HepG2 (cell line): ENCODE results near the gene IGFLR1. TPM values are rescaled to one million over a fixed set of nuclear protein-coding genes. Genes with fewer than 3 reads are reported as not detected.

ENCODE experiments used
- ATAC-seq: fragments of 200-7000 bp; cut with Tn5 transposase; 3 replicates; pipeline ENCODE4 v1.9.1; 2020; ENCODE audit warnings: mild to moderate bottlenecking, moderate library complexity
- BruUV-seq: library from RNA; stranded (reverse); fragments of 400-500 nt; replicated peaks from 2 replicates; lab custom pipeline; 2021; lab: Mats Ljungman, UMichigan
- CTCF ChIA-PET: fragments of 300-600 bp; formaldehyde crosslinking; extraction: SDS; loops from one replicate; lab custom pipeline; 2021; ENCODE audit warnings: low total read pairs, inconsistent platforms, low intra/inter-chr PET ratio; lab: Yijun Ruan, JAX
- POLR2A ChIA-PET: fragments of 350-600 bp; sonication (Branson Sonifier 250); formaldehyde crosslinking; loops from one replicate; lab custom pipeline; 2020; ENCODE audit warnings: antibody characterized with exemption, inconsistent platforms; lab: Yijun Ruan, JAX
- DNase-seq: peaks from one replicate; pipeline ENCODE4 v3.0.0-alpha.2; 2015; ENCODE audit warnings: low spot score
- FAIRE-seq: peaks from 3 replicates; lab custom pipeline; 2011; peaks lifted over from hg19 to GRCh38; lab: Jason Lieb, UNC
- H2AFZ ChIP-seq: one replicate; pipeline ENCODE4 v1.6.1; 2011; ENCODE audit warnings: low read length, inconsistent platforms
- H3K27ac ChIP-seq: fragments of 300-600 bp; 3 replicates; pipeline ENCODE4 v1.8.0; 2011; ENCODE audit warnings: mixed run types, mild to moderate bottlenecking, mixed read lengths, low read length, inconsistent platforms; ENCODE audit not compliant: insufficient read depth; ENCODE audit errors: extremely low read length
- H3K27me3 ChIP-seq, 2 experiments: fragments of 200-600 bp in 1 of 2; 2 replicates in 1 of 2; 3 replicates in 1 of 2; pipeline versions ENCODE4 v1.6.0 to v1.8.0; 2011; ENCODE audit warnings: low read length in 2 of 2, mild to moderate bottlenecking in 2 of 2, moderate library complexity in 2 of 2, inconsistent platforms in 1 of 2; ENCODE audit not compliant: insufficient read depth in 2 of 2, control insufficient read depth in 1 of 2
- H3K36me3 ChIP-seq, 2 experiments: fragments of 200-600 bp in 1 of 2; replicated peaks in 1 of 2; 2 replicates in 1 of 2; 3 replicates in 1 of 2; pipeline versions ENCODE4 v1.5.1 to v1.8.0; 2011; ENCODE audit warnings: low read length in 2 of 2, inconsistent platforms in 1 of 2; ENCODE audit not compliant: insufficient read depth in 2 of 2, control insufficient read depth in 1 of 2
- H3K4me1 ChIP-seq: 2 replicates; pipeline ENCODE4 v1.5.1; 2012; ENCODE audit warnings: low read length, inconsistent platforms; ENCODE audit not compliant: insufficient read depth
- H3K4me2 ChIP-seq: 2 replicates; pipeline ENCODE4 v1.6.0; 2011; ENCODE audit warnings: low read depth, low read length, inconsistent platforms
- H3K4me3 ChIP-seq, 3 experiments: fragments of 200-600 bp in 1 of 3; sonication (generic), shearing (Covaris generic) in 1 of 3; replicated peaks in 1 of 3; 2 replicates each; pipeline ENCODE4 v1.5.1; 2011 to 2016; ENCODE audit warnings: low read length in 3 of 3, inconsistent platforms in 2 of 3, low read depth in 2 of 3, mild to moderate bottlenecking in 2 of 3, control low read depth in 1 of 3, mixed read lengths in 1 of 3; ENCODE audit not compliant: insufficient read depth in 1 of 3
- H3K79me2 ChIP-seq: one replicate; pipeline ENCODE4 v1.6.1; 2011; ENCODE audit warnings: low read length, inconsistent platforms; ENCODE audit not compliant: insufficient read depth
- H3K9ac ChIP-seq: 2 replicates; pipeline ENCODE4 v1.6.0; 2011; ENCODE audit warnings: mild to moderate bottlenecking, low read depth, low read length, inconsistent platforms; ENCODE audit not compliant: insufficient read depth
- H3K9me3 ChIP-seq: 2 replicates; pipeline ENCODE4 v1.5.1; 2012; ENCODE audit warnings: mild to moderate bottlenecking, low read length
- H4K20me1 ChIP-seq: 2 replicates; pipeline ENCODE4 v1.6.0; 2011; ENCODE audit warnings: inconsistent platforms, mild to moderate bottlenecking, low read length, moderate library complexity; ENCODE audit not compliant: insufficient read depth
- ATF7 ChIP-seq, 2 experiments: fragments of 450-650 bp in 1 of 2; sonication (generic) in 1 of 2; formaldehyde crosslinking in 1 of 2; IDR thresholded peaks; 2 replicates each; pipeline versions ENCODE4 v1.4.0 to v1.6.1; 2016 to 2020; ENCODE audit warnings: antibody characterized with exemption in 1 of 2, mild to moderate bottlenecking in 1 of 2, missing genetic modification reagents in 1 of 2
- CEBPG ChIP-seq: IDR thresholded peaks from 2 replicates; pipeline ENCODE4 v1.6.1; 2016
- ESRRA ChIP-seq: sonication (generic); formaldehyde crosslinking; IDR thresholded peaks from 2 replicates; pipeline ENCODE4 v1.5.1; 2020; ENCODE audit warnings: mild to moderate bottlenecking, low read depth, missing genetic modification reagents
- FOXJ3 ChIP-seq: sonication (generic); formaldehyde crosslinking; IDR thresholded peaks from 2 replicates; pipeline ENCODE4 v1.4.0; 2020; ENCODE audit warnings: missing genetic modification reagents, mild to moderate bottlenecking, borderline replicate concordance
- GABPA ChIP-seq, 2 experiments: IDR thresholded peaks; 2 replicates each; pipeline ENCODE4 v1.6.1; 2011 to 2016; ENCODE audit warnings: low read depth in 2 of 2, low read length in 1 of 2, missing biosample characterization in 1 of 2, missing genetic modification characterization in 1 of 2
- GATA4 ChIP-seq: sonication (generic); IDR thresholded peaks from 2 replicates; pipeline ENCODE4 v1.6.1; 2016; ENCODE audit warnings: antibody characterized with exemption, low read depth, borderline replicate concordance
- HNF1A ChIP-seq, 2 experiments: sonication (generic) in 1 of 2; formaldehyde crosslinking in 1 of 2; IDR thresholded peaks; 2 replicates each; pipeline versions ENCODE4 v1.4.0 to v1.6.1; 2016 to 2020; ENCODE audit warnings: borderline replicate concordance in 1 of 2, low read depth in 1 of 2, mild to moderate bottlenecking in 1 of 2, missing genetic modification reagents in 1 of 2
- HNRNPLL ChIP-seq: fragments of 200-400 bp; formaldehyde crosslinking; IDR thresholded peaks from 2 replicates; pipeline ENCODE4 v1.6.1; 2017; ENCODE audit warnings: mild to moderate bottlenecking, low read depth, low read length; ENCODE audit not compliant: poor library complexity, severe bottlenecking
- KAT8 ChIP-seq: IDR thresholded peaks from 2 replicates; pipeline ENCODE4 v1.6.1; 2016; ENCODE audit warnings: missing genetic modification reagents, missing compliant biosample characterization
- KLF12 ChIP-seq: sonication (generic); formaldehyde crosslinking; IDR thresholded peaks from 2 replicates; pipeline ENCODE4 v1.4.0; 2020; ENCODE audit warnings: missing genetic modification reagents, borderline replicate concordance
- MZF1 ChIP-seq: sonication (generic); formaldehyde crosslinking; IDR thresholded peaks from 2 replicates; pipeline ENCODE4 v1.8.1; 2023; ENCODE audit warnings: mild to moderate bottlenecking, missing genetic modification reagents, borderline replicate concordance
- PHF8 ChIP-seq: sonication (generic); formaldehyde crosslinking; IDR thresholded peaks from 2 replicates; pipeline ENCODE4 v1.5.0; 2020; ENCODE audit warnings: missing genetic modification reagents
- POLR2A ChIP-seq, 2 experiments: IDR thresholded peaks; 2 replicates each; pipeline ENCODE4 v1.6.1; 2011; ENCODE audit warnings: low read depth in 2 of 2, low read length in 2 of 2, mild to moderate bottlenecking in 1 of 2, moderate library complexity in 1 of 2; ENCODE audit not compliant: insufficient read depth in 1 of 2
- SIN3A ChIP-seq: IDR thresholded peaks from 2 replicates; pipeline ENCODE4 v1.6.1; 2011; ENCODE audit warnings: low read depth, mild to moderate bottlenecking, control low read depth, low read length, borderline replicate concordance
- SP4 ChIP-seq: sonication (generic); formaldehyde crosslinking; IDR thresholded peaks from 2 replicates; pipeline ENCODE4 v1.8.1; 2023; ENCODE audit warnings: mild to moderate bottlenecking, missing genetic modification reagents
- ZBTB7B ChIP-seq: sonication (generic); formaldehyde crosslinking; IDR thresholded peaks from 2 replicates; pipeline ENCODE4 v1.4.0; 2020; ENCODE audit warnings: missing genetic modification reagents
- ZKSCAN8 ChIP-seq: IDR thresholded peaks from 2 replicates; pipeline ENCODE4 v1.6.1; 2016; ENCODE audit warnings: borderline replicate concordance, missing genetic modification reagents, missing compliant biosample characterization
- ZNF550 ChIP-seq: sonication (generic); formaldehyde crosslinking; IDR thresholded peaks from 2 replicates; pipeline ENCODE4 v1.4.0; 2020; ENCODE audit warnings: mild to moderate bottlenecking, missing genetic modification reagents, borderline replicate concordance
- WGBS: methylation state at CpG from one replicate; pipeline ENCODE4 v1.1.6; 2017; ENCODE audit warnings: low lambda C conversion rate; 5-methylcytosine and 5-hydroxymethylcytosine counted together
- in situ Hi-C: cut with HindIII; loops from 2 replicates; pipeline ENCODE4 v1.10.0; 2017; ENCODE audit warnings: low pct_unique_long_range_greater_than_20kb; ENCODE audit not compliant: extremely low pct_ligation_motif_present
- intact Hi-C: fragments of 100-400 bp; cut with micrococcal nuclease; formaldehyde crosslinking; loops from one replicate; pipeline ENCODE4 v1.10.0; 2022; ENCODE audit not compliant: unreplicated experiment
- polyA plus RNA-seq, 8 experiments: library from polyadenylated mRNA; depleted of rRNA in 3 of 8; stranded (reverse) in 7 of 8; unstranded in 1 of 8; fragments of >200 nt; fragmentation: Illumina TruSeq in 4 of 8; extraction: Trizol in 4 of 8; gene quantifications; 2 replicates each; pipeline versions ENCODE4 v1.2.1 to v1.2.3, GENCODE V29; 2011 to 2016; ENCODE audit warnings: low read depth in 4 of 8, missing spikeins in 1 of 8, mixed read lengths in 1 of 8; ENCODE audit not compliant: insufficient read depth in 1 of 8
- total RNA-seq, 5 experiments: library from RNA; depleted of rRNA; stranded (reverse); fragments of >200 nt; fragmentation: Illumina TruSeq; extraction: Trizol; gene quantifications; 2 replicates each; pipeline ENCODE4 v1.2.3, GENCODE V29; 2016; ENCODE audit warnings: low read depth in 1 of 5

The IGFLR1 gene
- total and polyA plus RNA-seq, 2 of the 13 experiments (the other 11 are each of a cell fraction or from before 2014, with no cell fraction given) = 5.4 to 8.9 TPM

- Histone ChIP-seq H3K27ac (peak within 1 kb of the TSS; percentile 94), H3K36me3 (no peaks in the 10 kb centered on the region), H3K9me3 (no peaks in the 10 kb centered on the region), H3K4me3 (peak within 1 kb of the TSS; percentile 82 to 99 (median 96)), H4K20me1 (no peaks in the 10 kb centered on the region), H3K4me2 (peak within 1 kb of the TSS; percentile 94), H3K9ac (peak within 1 kb of the TSS; percentile 84), H2AFZ (no peak within 1 kb of the TSS), H3K27me3 (no peaks in the 10 kb centered on the region; a peak in 1 of 5 replicates), H3K79me2 (peaks cover 20% of the 10 kb centered on the region), H3K4me1 (peaks cover 51% of the 10 kb centered on the region)
- 0% methylated on average over 17 of the region's 40 CpGs for WGBS
- in situ Hi-C loops = no loop called here
- POLR2A ChIA-PET = interaction anchor here (0.6 to 1.9 kb wide), 10 partner anchors 12 to 140 kb away, joined by 3 to 11 read pairs (median 4); partner anchors contain the start of genes COX6B1, HSPB6 and PROSER3
- FAIRE-seq (peak; percentile 86), DNase-seq (peak; percentile 99), ATAC-seq (peak; percentile 53)
- BruUV-seq = no TSS peak
- intact Hi-C loops = loop anchor here (10.0 kb wide), 1 partner anchor 51 kb away; no protein-coding TSS in a partner anchor
- CTCF ChIA-PET = no interaction called here
- TF ChIP-seq ESRRA (CRISPR knock-in tag) (no peak), MZF1 (CRISPR knock-in tag) (no peak), PHF8 (CRISPR knock-in tag) (0 out of 2 replicates have a peak, but pooled peaks have one; percentile 23), GABPA (IDR thresholded peaks at IDR 0.05; ENCODE audit: low read depth, low read length) (peak; percentile 79), GABPA (CRISPR knock-in tag; IDR thresholded peaks at IDR 0.05; ENCODE audit: low read depth) (peak; percentile 94), SIN3A (peak; percentile 83), ZBTB7B (CRISPR knock-in tag) (peak; percentile 52; the same call in 1 of the 2 replicates), ZKSCAN8 (no peak), ZNF550 (CRISPR knock-in tag) (no peak), CEBPG (CRISPR knock-in tag) (peak; percentile 46; the same call in 1 of the 2 replicates), KLF12 (CRISPR knock-in tag) (0 out of 2 replicates have a peak, but pooled peaks have one; percentile 13), HNF1A (IDR thresholded peaks at IDR 0.05; ENCODE audit: low read depth) (0 out of 2 replicates have a peak, but pooled peaks have one; percentile 3), HNF1A (CRISPR knock-in tag; IDR thresholded peaks at IDR 0.05; ENCODE audit: borderline replicate concordance) (no peak), KAT8 (CRISPR knock-in tag) (peak; percentile 54; the same call in 1 of the 2 replicates), FOXJ3 (CRISPR knock-in tag) (no peak), ATF7 (IDR thresholded peaks at IDR 0.05) (peak; percentile 62), ATF7 (CRISPR knock-in tag; IDR thresholded peaks at IDR 0.05) (peak; percentile 63; the same call in 1 of the 2 replicates), GATA4 (no peak), POLR2A (IDR thresholded peaks at IDR 0.05; ENCODE audit: insufficient read depth in 1 of 2, low read depth in 2 of 2, low read length in 2 of 2) (peak; percentile 49 to 56; a peak in 3 of 4 replicates), HNRNPLL (peak; percentile 41), SP4 (CRISPR knock-in tag) (peak; percentile 31; the same call in 1 of the 2 replicates)
Observed at GRCh38 chr19:35745328-35746086, 3.3 kb upstream of the IGFLR1 start, which contains the start of the genes PSENEN and U2AF1L4. Gene PSENEN (plus strand): TSS chr19:35745651. CDS start chr19:35745931, 280 bp downstream. Gene U2AF1L4 (minus strand): TSS chr19:35745418. CDS start chr19:35745391, 27 bp downstream.
